Loucy (cell line): ENCODE results near the gene ATXN7L1.

Source experiments
- H2AFZ ChIP-seq: fragments of 200-600 bp; sonication (generic); 2 replicates; pipeline ENCODE4 v1.6.0; 2016; ENCODE audit warnings: antibody characterized with exemption, mild to moderate bottlenecking, low read length, moderate library complexity
- H3F3A ChIP-seq: fragments of 200-600 bp; 2 replicates; pipeline ENCODE4 v1.6.0; 2016; ENCODE audit warnings: antibody characterized with exemption, low read depth, mild to moderate bottlenecking
- H3K27me3 ChIP-seq: fragments of 200-600 bp; sonication (generic); 2 replicates; pipeline ENCODE4 v1.6.1; 2014; ENCODE audit warnings: low read length, mild to moderate bottlenecking; ENCODE audit not compliant: insufficient read depth, poor library complexity, severe bottlenecking
- H3K36me3 ChIP-seq: fragments of 200-600 bp; sonication (generic); 2 replicates; pipeline ENCODE4 v1.6.1; 2016; ENCODE audit warnings: low read length; ENCODE audit not compliant: insufficient read depth
- H3K4me1 ChIP-seq: fragments of 200-600 bp; sonication (generic); 2 replicates; pipeline ENCODE4 v1.5.1; 2014; ENCODE audit warnings: low read length, mild to moderate bottlenecking; ENCODE audit not compliant: insufficient read depth, poor library complexity, severe bottlenecking
- H3K4me2 ChIP-seq: fragments of 200-600 bp; sonication (generic); 2 replicates; pipeline ENCODE4 v1.6.0; 2014; ENCODE audit warnings: antibody characterized with exemption, low read length, low read depth, mild to moderate bottlenecking; ENCODE audit not compliant: poor library complexity, severe bottlenecking
- H3K4me3 ChIP-seq: fragments of 200-600 bp; sonication (generic); 2 replicates; pipeline ENCODE4 v1.5.1; 2014; ENCODE audit warnings: low read length, mild to moderate bottlenecking, mixed read lengths; ENCODE audit not compliant: poor library complexity, severe bottlenecking
- H3K79me2 ChIP-seq: fragments of 200-600 bp; sonication (generic); 2 replicates; pipeline ENCODE4 v1.6.1; 2014; ENCODE audit warnings: low read length; ENCODE audit not compliant: insufficient read depth
- H3K9ac ChIP-seq: fragments of 200-600 bp; sonication (generic); 2 replicates; pipeline ENCODE4 v1.6.0; 2014; ENCODE audit warnings: mild to moderate bottlenecking, low read depth, low read length, moderate library complexity; ENCODE audit not compliant: poor library complexity, severe bottlenecking
- H3K9me2 ChIP-seq: fragments of 200-600 bp; sonication (generic); replicated peaks from 2 replicates; pipeline ENCODE4 v1.6.1; 2016; ENCODE audit warnings: low read depth, low read length, mixed read lengths
- H3K9me3 ChIP-seq: fragments of 200-600 bp; sonication (generic); 2 replicates; pipeline ENCODE4 v1.6.1; 2014; ENCODE audit warnings: mild to moderate bottlenecking, antibody characterized with exemption, low read length, low read depth; ENCODE audit not compliant: insufficient read depth
- H4K20me1 ChIP-seq: fragments of 200-600 bp; sonication (generic); 2 replicates; pipeline ENCODE4 v1.6.0; 2014; ENCODE audit warnings: antibody characterized with exemption, low read length, mild to moderate bottlenecking; ENCODE audit not compliant: insufficient read depth, poor library complexity, severe bottlenecking
- CTCF ChIP-seq: fragments of 200-600 bp; sonication (generic); conservative IDR thresholded peaks from 2 replicates; pipeline ENCODE4 v1.5.1; 2014; ENCODE audit warnings: mild to moderate bottlenecking, antibody characterized with exemption, low read length
- EZH2phosphoT487 ChIP-seq: fragments of 200-600 bp; IDR thresholded peaks from 2 replicates; pipeline ENCODE4 v1.6.1; 2018; ENCODE audit warnings: antibody characterized with exemption, mild to moderate bottlenecking, moderate library complexity, borderline replicate concordance

Gene ATXN7L1

GRCh38 chr7:105787793-105788192, 88.6 kb downstream of the ATXN7L1 start:
- Histone ChIP-seq H3F3A (no peaks in the 10 kb centered on the region), H3K4me2 (no peak overlapping the region), H3K4me3 (no peak overlapping the region), H2AFZ (no peak overlapping the region), H3K27me3 (no peaks in the 10 kb centered on the region), H3K36me3 (no peaks in the 10 kb centered on the region), H3K9me3 (no peaks in the 10 kb centered on the region), H4K20me1 (no peaks in the 10 kb centered on the region), H3K9me2 (no peaks in the 10 kb centered on the region), H3K9ac (no peak overlapping the region), H3K79me2 (no peaks in the 10 kb centered on the region), H3K4me1 (no peaks in the 10 kb centered on the region)
- TF ChIP-seq EZH2phosphoT487 (no peak), CTCF (no peak)

- Histone ChIP-seq H3K9me2 (no peaks in the 10 kb centered on the region), H2AFZ (no peak overlapping the region), H3K79me2 (no peaks in the 10 kb centered on the region), H4K20me1 (no peaks in the 10 kb centered on the region), H3K27me3 (no peaks in the 10 kb centered on the region), H3K4me3 (no peak overlapping the region), H3K9ac (no peak overlapping the region), H3K4me2 (no peak overlapping the region), H3K36me3 (no peaks in the 10 kb centered on the region), H3K9me3 (no peaks in the 10 kb centered on the region), H3F3A (no peaks in the 10 kb centered on the region), H3K4me1 (no peaks in the 10 kb centered on the region)
- TF ChIP-seq CTCF (no peak), EZH2phosphoT487 (no peak)
Measured at GRCh38 chr7:105786520-105787470, 89.6 kb downstream of the ATXN7L1 start.

DNA sequence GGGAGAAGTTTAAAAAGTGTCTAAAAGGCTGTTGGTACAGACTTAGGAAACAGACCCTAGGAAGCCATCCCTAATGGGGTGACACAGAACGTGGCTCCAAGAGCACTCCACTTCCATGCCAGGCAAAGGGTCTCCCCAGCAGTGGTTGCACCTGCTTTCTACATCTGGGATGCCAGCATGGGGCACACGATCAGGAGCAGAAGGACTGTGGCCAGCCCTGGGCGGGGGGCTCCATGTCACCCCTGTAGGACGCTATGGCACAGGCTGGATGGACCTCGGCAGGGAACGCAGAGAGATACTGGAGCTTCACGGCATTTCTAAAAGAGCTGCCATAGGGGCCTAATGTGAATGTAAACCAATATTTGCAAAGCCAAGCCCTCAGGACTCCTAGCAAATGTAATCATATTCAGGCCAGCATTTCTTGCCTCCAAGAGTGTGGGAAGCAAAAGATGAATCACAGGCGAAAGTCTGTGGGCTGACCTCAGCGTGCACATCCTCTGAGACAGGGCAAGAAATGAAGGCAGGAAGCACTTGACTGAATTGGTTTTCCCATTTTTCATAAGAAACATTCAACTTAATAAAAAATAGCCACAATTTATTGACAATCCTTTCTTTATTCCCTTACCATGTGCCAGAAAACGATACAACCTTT, 93.9 kb downstream of the ATXN7L1 start:
- H3K36me3 ChIP-seq, result no peaks in the 10 kb centered on the region
- no peaks in the 10 kb centered on the region for H4K20me1 ChIP-seq
- H3K9me2 ChIP-seq, result no peaks in the 10 kb centered on the region
- no peak overlapping the region for H2AFZ ChIP-seq
- no peak overlapping the region for H3K4me3 ChIP-seq
- H3K4me1 ChIP-seq, result no peaks in the 10 kb centered on the region
- H3K9ac ChIP-seq, result no peak overlapping the region
- H3K9me3 ChIP-seq, result no peaks in the 10 kb centered on the region
- no peaks in the 10 kb centered on the region for H3K27me3 ChIP-seq
- no peak overlapping the region for H3K4me2 ChIP-seq
- H3K79me2 ChIP-seq, result no peaks in the 10 kb centered on the region
- TF ChIP-seq CTCF, result no peak
- no peak for TF ChIP-seq EZH2phosphoT487
- H3F3A ChIP-seq, result no peaks in the 10 kb centered on the region
